Measurements from ENCODE around the gene KIRREL3. TPM values are rescaled to one million over a fixed set of nuclear protein-coding genes. Genes with fewer than 3 reads are reported as not detected.

The KIRREL3 gene
- 0.46 and 1.4 TPM in 2 replicates for total RNA-seq (2014; rRNA removed; shearing (Covaris generic))

GRCh38 chr11:127000291-127000968, at the start of gene KIRREL3:
TSS of gene KIRREL3 (minus strand) at chr11:127000770.
- DNase-seq (ENCODE audit: low spot score) = no peak

DNA sequence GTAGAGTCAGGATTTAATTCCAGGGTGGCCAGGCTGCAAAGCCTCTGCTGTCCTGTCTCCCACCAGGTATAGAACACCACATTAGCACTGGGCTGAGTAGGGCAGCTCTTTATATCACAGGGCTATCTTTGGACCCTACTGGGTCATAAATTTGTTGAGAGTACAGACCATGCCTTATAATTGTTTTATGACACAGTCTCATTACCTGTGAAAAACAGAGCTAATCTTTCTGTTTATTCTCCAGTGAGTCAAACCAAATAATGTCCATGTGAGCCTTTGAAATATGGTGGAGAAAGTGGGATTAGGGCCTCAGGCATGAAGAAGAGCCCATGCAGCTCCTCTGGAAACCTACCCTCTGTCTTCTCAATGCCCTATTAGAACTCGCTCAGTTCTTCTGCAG, 49.6 kb upstream of the KIRREL3 start:
- DNase-seq (ENCODE audit: low spot score) = no peak

GRCh38 chr11:127049486-127049885, 48.9 kb upstream of the KIRREL3 start:
- DNase-seq (ENCODE audit: low spot score) = no peak

GRCh38 chr11:127044535-127044934, 44.0 kb upstream of the KIRREL3 start:
- DNase-seq (ENCODE audit: low spot score) = no peak

GRCh38 chr11:127042445-127042844, 41.9 kb upstream of the KIRREL3 start:
- DNase-seq (ENCODE audit: low spot score) = no peak

- no peak for DNase-seq (ENCODE audit: low spot score)
Measured at GRCh38 chr11:127039591-127039990, 39.0 kb upstream of the KIRREL3 start.

DNA sequence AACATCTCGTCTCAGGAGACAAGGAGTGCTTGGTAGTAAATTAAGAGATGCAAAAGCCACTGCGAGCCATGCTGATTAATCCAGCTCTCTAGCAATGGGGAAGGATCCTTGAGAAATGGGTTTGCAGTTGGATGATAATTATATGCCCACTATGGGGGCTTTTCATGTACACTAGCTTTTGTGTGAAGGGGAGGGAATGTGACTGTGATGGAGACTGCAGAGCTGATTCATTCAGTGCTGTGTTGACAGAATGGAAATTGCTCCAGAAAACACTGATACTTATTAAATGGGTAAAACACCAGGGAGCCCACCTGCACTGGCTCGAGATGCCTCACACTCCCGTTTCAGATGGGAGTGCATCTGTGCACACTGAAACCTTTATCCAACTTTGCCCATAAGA, 37.0 kb upstream of the KIRREL3 start:
- no peak for DNase-seq (ENCODE audit: low spot score)

DNA sequence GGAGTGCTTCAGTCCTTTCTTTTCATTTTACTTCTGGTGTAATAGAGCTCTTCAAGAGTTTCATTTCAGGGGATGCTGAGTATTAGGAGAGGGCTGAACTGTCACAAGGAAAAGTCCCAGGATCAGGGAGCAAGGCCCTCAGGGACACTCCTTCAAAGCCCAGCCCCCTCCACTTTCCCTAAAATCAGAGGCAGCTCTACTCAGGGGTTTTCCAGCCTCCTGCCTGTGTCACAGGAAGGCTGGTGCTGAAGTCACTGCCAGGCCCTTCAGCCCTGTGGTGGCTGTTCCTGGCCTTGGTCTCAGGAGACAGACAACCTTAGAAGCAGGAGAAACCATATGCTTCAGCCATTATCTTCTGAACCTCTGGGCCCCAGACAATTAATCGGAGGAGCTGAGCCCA, 36.4 kb upstream of the KIRREL3 start:
- no peak for DNase-seq (ENCODE audit: low spot score)

GRCh38 chr11:127035824-127036223, 35.3 kb upstream of the KIRREL3 start:
- no peak for DNase-seq (ENCODE audit: low spot score)

DNA sequence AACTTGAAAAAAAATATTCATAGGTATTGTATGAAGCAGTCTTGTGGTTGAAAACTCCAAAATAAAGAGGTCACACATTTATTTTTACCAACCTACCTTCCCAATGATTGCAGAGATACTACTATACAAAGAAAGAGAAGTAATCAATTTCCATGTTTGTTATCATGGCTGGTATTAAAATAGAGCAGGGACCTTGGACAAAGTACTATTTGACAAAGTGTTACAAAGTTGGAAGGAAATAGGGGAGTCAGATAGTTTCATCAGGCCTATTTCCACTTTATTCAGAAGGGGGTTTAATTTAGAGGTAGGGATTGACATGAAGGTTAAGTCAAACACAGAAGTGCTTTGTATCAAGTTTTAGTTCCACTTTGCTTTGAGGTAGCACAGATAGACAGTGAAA, 34.4 kb upstream of the KIRREL3 start:
- DNase-seq (ENCODE audit: low spot score) = no peak

DNA sequence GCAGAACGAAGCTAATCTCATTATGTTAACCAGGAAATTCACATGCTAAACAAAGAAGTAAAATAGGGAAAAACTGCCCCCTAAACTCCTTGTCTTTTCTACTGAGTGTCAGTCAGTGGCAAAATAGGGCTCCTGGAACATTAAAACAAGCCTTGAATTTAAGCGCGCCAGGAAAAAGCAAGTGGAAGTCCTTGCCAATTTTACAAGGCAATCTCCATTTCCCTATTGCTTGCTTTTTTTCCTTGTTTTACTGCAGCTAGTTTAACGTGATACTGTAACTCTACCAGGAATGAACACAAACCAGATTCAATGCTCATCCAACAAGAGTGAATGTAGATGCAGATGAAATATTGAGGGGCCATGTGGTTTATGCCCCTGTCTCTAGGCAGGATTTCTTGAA, 28.1 kb upstream of the KIRREL3 start:
- no peak for DNase-seq (ENCODE audit: low spot score)

DNA sequence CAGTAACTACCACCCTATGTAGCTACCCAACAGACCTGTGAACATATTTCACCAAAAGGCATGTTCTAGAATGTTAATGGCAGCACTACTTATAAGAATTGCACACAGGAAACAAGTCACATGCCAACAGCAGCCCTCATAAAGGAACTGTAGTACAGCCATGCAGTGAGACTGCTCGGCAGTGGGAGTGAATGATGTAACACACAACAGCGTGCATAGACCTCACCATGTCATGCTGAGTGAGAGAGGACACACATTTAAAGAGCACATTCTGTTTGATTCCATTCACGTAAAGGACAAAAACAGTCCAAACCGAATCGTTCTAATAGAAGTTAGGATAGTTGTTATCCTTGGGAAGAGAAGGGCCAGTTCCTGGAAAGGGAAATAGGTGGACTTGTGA, 27.2 kb upstream of the KIRREL3 start:
- no peak for DNase-seq (ENCODE audit: low spot score)

- no peak for DNase-seq (ENCODE audit: low spot score)
Measured at GRCh38 chr11:127027000-127027399, 26.4 kb upstream of the KIRREL3 start.

DNA sequence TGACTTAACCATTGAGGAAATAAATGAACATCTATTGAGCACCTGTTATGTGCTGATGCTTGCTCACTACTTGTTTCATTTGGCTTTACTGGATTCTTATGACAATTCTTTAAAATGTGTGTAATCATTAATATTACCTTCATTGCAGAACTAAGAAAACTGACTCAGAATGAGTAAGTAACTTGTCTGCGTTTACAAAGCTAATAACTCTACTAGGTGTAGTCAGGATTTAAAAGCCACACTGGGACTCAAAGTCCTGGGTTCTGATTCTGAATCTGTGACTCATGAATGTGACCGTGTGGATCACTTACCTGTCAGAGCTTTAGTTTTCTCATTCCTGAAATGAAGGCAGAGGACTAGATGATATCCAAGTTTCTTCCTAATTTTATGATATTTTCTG, 23.4 kb upstream of the KIRREL3 start:
- no peak for DNase-seq (ENCODE audit: low spot score)

DNA sequence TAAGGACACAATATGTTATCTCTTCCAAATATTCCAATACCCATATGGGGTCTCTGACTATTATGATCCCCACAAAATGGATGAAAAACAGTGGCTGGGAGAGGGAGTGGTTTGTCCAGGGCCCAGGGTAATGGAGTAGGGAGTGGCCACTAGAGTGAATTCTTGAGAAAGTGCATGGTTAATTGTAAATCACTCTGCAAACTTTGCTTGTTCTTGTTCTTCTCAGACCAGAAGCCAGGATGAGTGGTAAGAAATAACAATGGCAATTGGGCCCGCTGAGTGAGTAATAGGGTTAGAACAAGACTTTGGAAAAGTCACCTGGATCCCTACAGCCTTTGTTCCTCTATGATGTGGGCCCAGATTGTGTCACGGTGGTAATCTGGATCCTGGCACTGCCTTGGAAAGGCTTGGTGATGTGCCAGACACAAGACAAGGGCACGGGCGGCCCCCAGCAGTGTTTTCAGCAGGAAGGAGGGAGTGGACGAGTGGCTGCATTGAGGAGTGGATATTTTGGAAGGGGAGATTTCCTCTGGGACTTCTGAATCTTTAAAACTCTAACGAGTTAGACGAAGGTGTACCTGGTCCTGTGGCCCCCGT, 18.2 kb upstream of the KIRREL3 start:
- DNase-seq (ENCODE audit: low spot score) = no peak

DNA sequence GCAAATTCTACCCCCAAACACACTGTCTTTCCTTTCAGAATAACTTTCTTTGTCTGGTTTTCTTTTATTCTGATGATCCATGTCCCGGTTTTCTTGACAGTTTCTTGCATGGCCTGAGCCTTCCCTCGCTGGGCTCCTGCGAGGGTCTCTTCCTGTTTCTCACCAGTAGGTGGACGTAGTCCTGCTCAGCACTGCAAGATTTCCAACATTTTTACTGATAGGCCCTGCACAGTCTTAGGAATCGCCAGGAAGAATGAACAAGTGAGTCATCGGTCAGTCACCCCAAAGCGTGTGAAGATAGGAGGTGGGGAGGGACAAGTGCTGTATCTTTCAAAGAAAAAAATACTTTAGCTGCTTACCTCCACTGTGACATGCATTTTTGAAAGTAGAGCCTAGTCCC, 16.9 kb upstream of the KIRREL3 start:
- DNase-seq (ENCODE audit: low spot score) = peak; percentile 84

- DNase-seq (ENCODE audit: low spot score) = no peak
Measured at GRCh38 chr11:127013550-127013949, 13.0 kb upstream of the KIRREL3 start.

GRCh38 chr11:127006311-127006710, 5.7 kb upstream of the KIRREL3 start:
- DNase-seq (ENCODE audit: low spot score) = no peak

DNA sequence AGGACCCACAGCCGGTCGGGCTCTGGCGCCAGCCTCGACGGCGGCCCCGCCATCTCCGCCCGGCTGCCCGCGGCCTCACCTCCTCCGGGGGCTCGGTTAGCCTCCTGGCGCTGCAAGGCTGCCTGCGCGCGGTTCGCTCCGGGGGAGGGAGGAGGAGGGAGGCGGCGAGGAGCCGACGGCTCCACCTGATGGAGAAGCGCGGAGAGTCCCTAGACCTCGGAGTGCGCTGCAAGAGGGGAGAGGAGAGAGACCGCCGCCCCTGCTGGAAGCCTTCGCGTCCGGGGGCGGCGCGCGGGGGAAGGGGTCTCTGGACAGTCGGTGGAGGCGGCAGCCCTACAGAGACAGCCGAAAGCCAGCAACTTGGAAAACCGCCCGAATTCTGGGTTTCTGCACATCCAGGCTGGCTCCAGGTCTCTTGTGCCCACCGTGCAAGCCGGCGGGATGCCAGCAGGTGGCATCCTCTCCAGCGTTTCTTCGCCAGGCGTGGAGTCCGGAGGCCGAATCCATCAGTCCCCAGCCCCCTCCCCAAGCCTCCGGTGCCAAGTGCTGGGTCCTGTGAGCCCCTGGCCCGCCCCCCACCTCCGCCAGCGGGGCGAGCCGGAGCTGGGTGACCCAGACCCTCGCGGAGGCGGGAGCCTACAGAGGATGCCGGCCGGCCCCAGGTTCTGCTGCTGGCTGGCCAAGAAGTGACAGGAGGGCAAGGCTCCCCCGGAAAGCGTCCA, 2.9 kb upstream of the KIRREL3 start:
- DNase-seq (ENCODE audit: low spot score) = no peak

GRCh38 chr11:127002669-127003259, 2.2 kb upstream of the KIRREL3 start:
- no peak for DNase-seq (ENCODE audit: low spot score)

- DNase-seq (ENCODE audit: low spot score) = no peak
Measured at GRCh38 chr11:127000981-127001380, 411 bp upstream of the KIRREL3 start.

DNA sequence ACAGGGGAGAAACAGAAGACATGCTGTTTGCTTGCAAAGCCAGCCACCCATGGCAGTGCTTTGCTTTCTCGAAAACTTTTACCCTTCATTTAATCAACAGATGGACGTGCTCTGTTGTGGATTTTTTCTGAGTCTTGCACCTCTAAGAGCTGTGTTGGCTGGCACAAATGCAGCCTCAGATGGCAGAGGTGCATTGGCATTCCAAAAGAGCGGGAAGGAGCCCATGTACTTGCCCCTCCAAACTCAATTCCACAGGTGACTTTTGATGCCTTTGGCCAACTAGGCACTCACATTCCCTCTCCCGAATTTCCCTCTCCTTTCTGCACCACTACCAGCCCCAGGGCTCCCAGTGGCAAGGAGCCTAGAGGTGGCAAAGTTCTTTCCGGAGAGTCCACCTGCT, 1.2 kb downstream of the KIRREL3 start:
- no peak for DNase-seq (ENCODE audit: low spot score)

GRCh38 chr11:126997641-126998040, 2.9 kb downstream of the KIRREL3 start:
- no peak for DNase-seq (ENCODE audit: low spot score)

Measured in A172 (cell line).